NCI-H82 treated with DMSO at 0.1 percent for 48 hours (cell line): Measurements from ENCODE around the gene STAB2.
"Not testable (repeated sequence)": the region's sequence is repeated elsewhere in the genome, so short reads cannot be mapped to it uniquely, and the experiment has no call there.

Experiments
- DNase-seq: peaks from one replicate; lab custom pipeline; 2025; ENCODE audit not compliant: unreplicated experiment; lab: John Stamatoyannopoulos, UW

STAB2 gene

GRCh38 chr12:103805655-103806360 lies 218.7 kb downstream of the STAB2 start:
- DNase-seq, result no peak

- no peak for DNase-seq
Observed at GRCh38 chr12:103806803-103807202, 219.7 kb downstream of the STAB2 start.

GRCh38 chr12:103807561-103808238 lies 220.6 kb downstream of the STAB2 start:
- DNase-seq, result no peak

GRCh38 chr12:103808239-103808880 lies 221.3 kb downstream of the STAB2 start:
- no peak for DNase-seq

- no peak for DNase-seq
Observed at GRCh38 chr12:103809154-103809553, 222.1 kb downstream of the STAB2 start.

GRCh38 chr12:103809639-103810038 lies 222.6 kb downstream of the STAB2 start:
- not testable (repeated sequence) for DNase-seq

GRCh38 chr12:103810111-103810510 lies 223.0 kb downstream of the STAB2 start:
- DNase-seq, result no peak

- DNase-seq, result no peak
Observed at GRCh38 chr12:103811791-103812190, 224.7 kb downstream of the STAB2 start.

GRCh38 chr12:103812789-103813188 lies 225.7 kb downstream of the STAB2 start:
- no peak for DNase-seq

- no peak for DNase-seq
Observed at GRCh38 chr12:103813426-103813825, 226.4 kb downstream of the STAB2 start.

- no peak for DNase-seq
Observed at GRCh38 chr12:103813949-103814348, 226.9 kb downstream of the STAB2 start.

- DNase-seq, result no peak
Observed at GRCh38 chr12:103814436-103814835, 227.4 kb downstream of the STAB2 start.
